Fibroblast of villous mesenchyme (primary cell): ENCODE data around the gene VPS16. TPM values are rescaled to one million over a fixed set of nuclear protein-coding genes. Genes with fewer than 3 reads are reported as not detected.
"Not testable (repeated sequence)": the region's sequence is repeated elsewhere in the genome, so short reads cannot be mapped to it uniquely, and the experiment has no call there.

Source experiments
- DNase-seq: peaks from one replicate; pipeline ENCODE4 v3.0.0-alpha.2; 2010; ENCODE audit warnings: low read depth
- H3K4me3 ChIP-seq: 2 replicates; pipeline ENCODE4 v1.5.1; 2011; ENCODE audit warnings: low read depth, mild to moderate bottlenecking, low read length
- total RNA-seq: library from RNA; depleted of rRNA; stranded (reverse); fragments of >200 nt; gene quantifications from 2 replicates; pipeline ENCODE4 v1.2.3, GENCODE V29; 2012
- TF ChIP-seq, protein P1 (sequence below): IDR thresholded peaks from 2 replicates; pipeline ENCODE4 v1.5.1; 2012; ENCODE audit warnings: low read depth, mild to moderate bottlenecking, low read length; ENCODE audit not compliant: insufficient read depth

Gene VPS16
- total RNA-seq, 1 donor: 51.0 TPM

DNA sequence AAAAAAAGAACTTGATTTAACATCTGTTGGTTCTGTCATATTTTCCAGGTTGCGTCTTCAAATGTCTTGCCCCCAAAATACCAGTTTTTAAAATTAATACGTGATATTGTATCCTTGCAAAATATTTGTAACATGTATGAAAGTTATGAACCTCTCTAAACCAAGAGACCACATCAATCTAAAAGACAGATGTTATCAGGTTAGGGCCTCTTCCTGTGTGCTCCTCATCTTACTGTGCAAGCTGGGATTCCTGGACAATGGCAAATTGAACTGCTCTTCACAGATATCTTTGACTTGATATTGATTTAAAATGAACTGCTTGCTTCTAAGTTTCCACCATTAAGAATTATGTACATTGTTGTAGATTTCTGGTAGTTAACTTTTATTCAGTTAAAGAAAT is 14.8 kb upstream of the VPS16 start:
- TF ChIP-seq, protein P1, sequence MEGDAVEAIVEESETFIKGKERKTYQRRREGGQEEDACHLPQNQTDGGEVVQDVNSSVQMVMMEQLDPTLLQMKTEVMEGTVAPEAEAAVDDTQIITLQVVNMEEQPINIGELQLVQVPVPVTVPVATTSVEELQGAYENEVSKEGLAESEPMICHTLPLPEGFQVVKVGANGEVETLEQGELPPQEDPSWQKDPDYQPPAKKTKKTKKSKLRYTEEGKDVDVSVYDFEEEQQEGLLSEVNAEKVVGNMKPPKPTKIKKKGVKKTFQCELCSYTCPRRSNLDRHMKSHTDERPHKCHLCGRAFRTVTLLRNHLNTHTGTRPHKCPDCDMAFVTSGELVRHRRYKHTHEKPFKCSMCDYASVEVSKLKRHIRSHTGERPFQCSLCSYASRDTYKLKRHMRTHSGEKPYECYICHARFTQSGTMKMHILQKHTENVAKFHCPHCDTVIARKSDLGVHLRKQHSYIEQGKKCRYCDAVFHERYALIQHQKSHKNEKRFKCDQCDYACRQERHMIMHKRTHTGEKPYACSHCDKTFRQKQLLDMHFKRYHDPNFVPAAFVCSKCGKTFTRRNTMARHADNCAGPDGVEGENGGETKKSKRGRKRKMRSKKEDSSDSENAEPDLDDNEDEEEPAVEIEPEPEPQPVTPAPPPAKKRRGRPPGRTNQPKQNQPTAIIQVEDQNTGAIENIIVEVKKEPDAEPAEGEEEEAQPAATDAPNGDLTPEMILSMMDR: no peak
- DNase-seq: no peak
- no peak overlapping the region for H3K4me3 ChIP-seq

DNA sequence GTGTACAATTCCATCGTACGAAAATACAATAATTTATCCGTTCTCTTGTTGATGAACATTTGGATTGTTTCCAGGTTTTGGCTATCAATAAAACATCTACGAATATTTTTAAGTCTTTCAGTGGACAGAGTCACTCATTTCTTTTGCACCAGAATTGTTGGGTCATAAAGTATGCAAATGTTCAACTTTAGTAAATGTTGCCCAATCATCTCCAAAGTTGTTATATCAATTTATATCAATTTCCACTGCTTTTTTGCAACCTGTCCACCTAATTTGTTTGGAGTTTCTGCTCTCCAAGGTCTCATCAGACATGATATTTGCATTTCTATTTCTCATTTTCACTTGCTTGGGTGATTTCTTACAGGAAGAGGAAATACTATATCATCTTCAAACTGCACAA is 13.9 kb upstream of the VPS16 start:
- no peak for DNase-seq
- TF ChIP-seq, protein P1: no peak

DNA sequence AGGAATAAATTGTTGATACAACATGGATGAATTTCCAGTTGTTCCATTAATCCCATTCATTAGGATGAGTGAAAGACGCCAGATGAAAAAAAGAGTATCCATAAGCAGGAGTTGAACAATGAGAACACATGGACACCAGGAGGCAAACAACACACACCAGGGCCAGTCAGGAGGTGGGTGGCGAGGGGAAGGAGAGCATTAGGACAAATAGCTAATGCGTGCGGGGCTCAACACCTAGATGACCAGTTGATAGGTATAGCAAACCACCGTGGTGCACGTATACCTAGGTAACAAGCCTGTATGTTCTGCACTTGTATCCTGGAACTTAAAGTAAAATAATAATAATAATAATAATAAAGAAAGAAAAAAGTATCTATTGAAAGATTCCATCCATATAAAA is 11.2 kb upstream of the VPS16 start:
- no peak for DNase-seq
- TF ChIP-seq, protein P1: no peak
- no peak overlapping the region for H3K4me3 ChIP-seq

More for the DNA sequence above, 13.9 kb upstream of the VPS16 start:
- no peak overlapping the region for H3K4me3 ChIP-seq

DNA sequence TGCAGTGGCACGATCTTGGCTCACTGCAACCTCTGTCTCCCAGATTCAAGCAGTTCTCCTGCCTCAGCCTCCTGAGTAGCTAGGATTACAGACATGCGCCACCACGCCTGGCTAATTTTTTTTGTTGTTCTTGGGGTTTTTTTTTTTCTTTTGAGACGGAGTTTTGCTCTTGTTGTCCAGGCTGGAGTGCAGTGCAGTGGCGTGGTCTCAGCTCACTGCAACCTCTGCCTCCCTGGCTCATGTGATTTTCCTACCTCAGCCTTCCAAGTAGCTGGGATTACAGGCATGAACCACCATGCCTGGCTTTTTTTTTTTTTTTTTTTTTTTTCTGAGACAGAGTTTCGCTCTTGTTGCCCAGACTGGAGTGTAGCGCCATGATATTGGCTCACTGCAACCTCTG is 9.3 kb upstream of the VPS16 start:
- not testable (repeated sequence) for DNase-seq, H3K4me3 ChIP-seq

DNA sequence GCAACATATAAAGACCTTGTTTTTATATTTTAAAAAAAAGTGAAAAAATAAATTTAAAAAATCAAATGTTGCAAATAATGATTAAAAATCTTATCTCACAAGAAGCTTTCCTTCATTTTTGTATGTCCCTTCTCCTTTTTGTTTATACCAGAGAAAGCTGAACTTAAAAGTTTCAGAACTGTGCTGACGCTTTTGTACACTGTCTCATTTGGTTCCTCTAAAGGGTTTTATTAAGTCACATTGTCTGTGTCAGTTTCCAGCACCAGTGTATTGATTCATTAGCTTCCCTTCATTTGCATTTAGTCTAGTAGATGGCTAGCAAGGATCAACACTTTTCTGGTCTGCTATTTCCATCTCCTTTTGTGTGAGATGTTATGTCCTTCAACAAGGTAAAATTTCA is 6.8 kb upstream of the VPS16 start:
- TF ChIP-seq, protein P1: no peak
- no peak overlapping the region for H3K4me3 ChIP-seq
- DNase-seq: no peak

DNA sequence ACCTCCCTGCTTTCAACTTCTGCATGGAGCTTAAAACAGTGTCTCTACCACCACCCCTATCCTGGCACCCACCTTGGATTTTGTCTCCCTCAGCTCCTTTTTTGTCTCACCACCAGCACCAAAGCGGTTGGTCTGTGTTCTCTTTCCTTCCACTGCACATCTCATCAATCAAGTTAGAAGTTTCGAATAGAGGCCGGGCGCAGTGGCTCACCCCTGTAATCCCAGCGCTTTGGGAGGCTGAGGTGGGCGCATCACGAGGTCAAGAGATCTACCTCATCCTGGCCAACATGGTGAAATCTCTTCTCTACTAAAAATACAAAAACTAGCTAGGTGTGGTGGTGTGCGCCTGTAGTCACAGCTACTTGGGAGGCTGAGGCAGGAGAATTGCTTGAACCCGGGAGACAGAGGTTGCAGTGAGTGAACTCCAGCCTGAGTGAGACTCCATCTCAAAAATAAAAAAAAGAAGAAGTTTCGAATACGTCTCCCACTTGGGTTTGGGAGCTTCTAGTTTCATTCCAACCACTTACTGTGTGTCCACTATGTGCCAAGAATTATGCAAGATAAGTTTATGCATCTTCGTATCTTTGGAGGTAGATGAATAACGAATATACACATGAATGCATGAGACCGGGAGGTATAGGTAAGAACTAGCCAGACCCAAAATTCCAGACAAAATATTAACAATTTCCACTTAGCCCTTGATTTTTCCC is 6.0 kb upstream of the VPS16 start:
- DNase-seq: no peak
- TF ChIP-seq, protein P1: no peak
- no peak overlapping the region for H3K4me3 ChIP-seq

DNA sequence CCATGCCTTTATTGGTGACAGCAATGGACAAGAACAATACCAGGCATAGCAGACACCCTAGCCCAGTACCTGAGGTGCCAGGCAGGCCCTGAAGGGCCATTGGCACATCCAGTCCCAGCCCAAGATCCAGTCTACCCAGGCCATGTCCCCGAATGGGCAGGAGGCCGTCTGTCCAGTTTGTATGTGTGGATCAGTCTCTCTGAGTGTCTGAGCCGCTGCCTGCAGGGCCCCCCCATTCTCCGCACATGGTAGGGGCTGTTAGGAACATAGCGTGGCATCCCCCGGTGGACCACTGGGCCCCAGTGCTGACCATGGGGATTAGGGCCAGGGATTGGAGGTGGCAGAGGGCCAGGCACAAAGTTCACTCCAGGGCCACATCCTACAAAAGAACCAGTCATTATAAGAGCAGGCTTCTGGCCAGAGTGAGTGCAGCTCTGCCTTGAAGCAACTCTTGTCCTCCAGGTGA is 5.2 kb upstream of the VPS16 start:
- no peak for DNase-seq
- no peak overlapping the region for H3K4me3 ChIP-seq
- TF ChIP-seq, protein P1: no peak
